GM18519 (cell line): ENCODE data around the gene GNAS.
"Not testable (repeated sequence)": the region's sequence is repeated elsewhere in the genome, so short reads cannot be mapped to it uniquely, and the experiment has no call there.

Experiments used
- ATAC-seq: cut with Tn5 transposase; IDR thresholded peaks from one replicate; pipeline ENCODE4 v1.9.1; 2021; ENCODE audit warnings: mild to moderate bottlenecking, moderate library complexity; ENCODE audit not compliant: unreplicated experiment, low FRiP score

GNAS gene

DNA sequence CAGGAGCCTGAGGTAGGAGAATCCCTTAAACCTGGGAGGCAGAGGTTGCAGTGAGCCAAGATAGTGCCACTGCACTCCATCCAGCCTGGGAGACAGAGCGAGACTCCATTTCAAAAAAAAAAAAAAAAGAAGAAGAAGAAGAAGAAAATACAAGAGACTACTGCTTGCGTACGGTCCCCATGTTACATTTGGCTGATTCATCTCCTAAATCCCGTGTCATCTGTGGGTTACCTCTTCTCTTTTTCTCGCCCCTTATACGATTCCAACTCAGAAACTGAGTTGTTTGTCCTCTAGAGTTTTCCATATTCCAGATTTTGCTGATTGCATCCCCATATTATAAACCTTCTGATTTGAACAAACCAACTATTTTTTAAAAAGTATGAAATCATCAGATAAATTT is 66.1 kb downstream of the GNAS start:
- no peak for ATAC-seq

DNA sequence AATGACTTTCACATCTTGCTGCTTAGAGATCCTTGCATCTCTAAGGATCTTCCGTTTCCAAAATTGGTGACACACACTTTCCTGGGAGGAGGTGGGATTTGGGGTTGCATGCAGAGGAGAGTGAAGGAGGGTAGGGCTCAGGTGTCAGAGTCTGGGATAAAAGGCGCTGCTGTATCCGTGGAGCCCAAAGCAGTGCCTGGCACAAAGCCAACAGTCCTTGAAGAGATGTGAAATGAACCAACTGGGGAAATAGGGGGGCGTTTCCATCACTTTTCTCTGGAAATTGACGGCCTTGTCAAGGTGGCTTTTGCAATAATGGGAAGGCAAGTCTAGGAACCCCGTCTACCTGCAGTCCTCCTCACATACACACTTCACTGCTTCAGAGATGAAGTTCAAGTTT is 69.0 kb downstream of the GNAS start:
- ATAC-seq: no peak

DNA sequence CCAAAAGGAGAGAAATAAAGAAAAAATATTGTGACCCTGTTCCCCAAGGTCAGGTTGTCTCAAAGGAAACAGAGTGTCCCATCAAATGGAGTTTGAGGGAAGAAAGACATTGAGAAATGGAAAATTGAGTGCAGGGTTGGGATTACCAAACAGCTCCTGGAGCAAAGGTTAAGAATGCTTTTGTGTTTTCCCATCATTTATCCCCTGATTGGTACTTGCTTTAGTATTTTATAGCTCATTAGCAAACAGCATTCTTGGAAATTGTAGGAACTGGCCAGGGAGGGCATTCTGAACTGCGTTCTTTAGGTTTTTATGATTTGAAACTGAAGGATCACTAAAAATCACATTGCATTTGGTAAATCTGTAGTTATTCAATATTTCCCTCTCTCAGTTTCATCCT is 69.5 kb downstream of the GNAS start:
- no peak for ATAC-seq

DNA sequence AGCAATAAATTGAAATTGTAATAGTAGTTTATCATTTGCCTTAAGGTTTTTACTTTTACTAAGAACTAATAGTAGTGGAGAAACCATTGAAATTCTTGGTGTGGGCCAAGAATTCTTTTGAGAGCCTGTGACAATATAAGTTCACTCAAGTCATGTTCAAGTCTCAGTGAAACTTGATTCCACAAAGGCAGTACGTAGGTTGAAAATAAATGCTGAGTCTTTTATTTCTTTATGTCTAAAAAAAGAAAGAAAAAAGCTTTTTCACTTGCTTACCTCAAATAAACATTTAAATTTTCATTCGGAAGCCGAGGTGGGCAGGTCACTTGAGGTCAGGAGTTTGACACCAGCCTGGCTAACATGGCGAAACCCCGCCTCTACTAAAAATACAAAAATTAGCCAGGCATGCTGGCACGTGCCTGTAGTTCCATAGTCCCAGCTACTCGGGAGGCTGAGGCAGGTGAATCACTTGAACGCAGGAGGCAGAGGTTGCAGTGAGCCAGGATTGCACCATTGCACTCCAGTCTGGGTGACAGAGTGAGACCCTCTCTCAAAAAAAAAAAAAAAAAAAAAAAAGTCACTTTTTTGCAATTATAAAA is 70.7 kb downstream of the GNAS start:
- no peak for ATAC-seq

DNA sequence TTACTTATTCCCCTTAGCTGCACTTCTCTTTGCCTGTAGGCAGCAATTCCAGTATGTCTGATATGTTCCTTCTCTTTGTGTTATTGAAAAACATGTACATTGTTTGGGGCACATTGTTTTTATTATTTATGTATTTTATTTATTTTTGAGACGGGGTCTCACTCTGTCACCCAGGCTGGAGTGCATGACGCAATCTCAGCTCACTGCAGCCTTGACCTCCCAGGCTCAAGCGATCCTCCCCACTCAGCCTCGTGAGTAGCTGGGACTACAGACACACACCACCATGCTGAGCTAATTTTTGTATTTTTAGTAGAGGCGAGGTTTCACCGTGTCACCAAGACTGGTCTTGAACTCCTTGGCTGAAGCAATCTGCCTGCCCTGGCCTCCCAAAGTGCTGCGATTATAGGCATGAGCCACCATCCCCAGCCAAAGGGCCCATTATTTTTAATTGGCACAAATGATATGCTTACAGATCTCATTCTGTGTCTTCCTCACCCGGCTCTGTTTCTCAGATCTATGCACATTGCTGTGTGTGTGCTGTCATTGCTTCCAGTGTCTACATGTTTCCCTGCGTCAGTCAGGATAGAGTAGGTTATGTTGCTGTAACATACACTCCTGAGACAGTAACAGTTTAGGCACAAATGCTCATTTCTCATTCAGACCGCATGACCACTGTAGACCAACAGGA is 74.4 kb downstream of the GNAS start:
- ATAC-seq: no peak

DNA sequence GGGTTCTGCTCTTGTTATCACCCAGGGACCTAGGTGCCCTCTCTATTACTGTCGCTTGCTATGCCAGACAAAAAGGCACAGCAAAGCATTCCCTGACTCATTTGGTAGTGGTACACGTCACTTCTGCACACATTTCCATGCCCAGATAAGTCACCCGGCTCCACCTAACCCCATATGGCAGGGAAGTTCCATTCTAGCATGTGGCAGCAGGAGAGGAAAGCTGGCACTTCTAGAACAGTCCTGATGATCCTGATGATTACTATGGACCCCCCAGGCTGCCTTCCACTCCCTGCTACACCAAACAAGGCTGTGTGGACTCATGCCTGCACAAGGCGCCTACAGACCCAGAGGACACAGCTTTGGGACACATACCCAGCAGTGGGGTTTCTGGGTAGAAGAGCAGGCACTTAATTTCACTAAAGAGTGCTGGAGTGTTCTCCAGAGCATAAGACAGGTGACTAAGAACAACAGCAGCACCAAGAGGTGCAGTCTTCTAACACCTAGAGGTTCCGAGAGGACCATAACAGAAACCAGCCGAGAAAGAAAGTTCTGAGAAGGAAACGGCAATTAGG is 75.1 kb downstream of the GNAS start:
- no peak for ATAC-seq

DNA sequence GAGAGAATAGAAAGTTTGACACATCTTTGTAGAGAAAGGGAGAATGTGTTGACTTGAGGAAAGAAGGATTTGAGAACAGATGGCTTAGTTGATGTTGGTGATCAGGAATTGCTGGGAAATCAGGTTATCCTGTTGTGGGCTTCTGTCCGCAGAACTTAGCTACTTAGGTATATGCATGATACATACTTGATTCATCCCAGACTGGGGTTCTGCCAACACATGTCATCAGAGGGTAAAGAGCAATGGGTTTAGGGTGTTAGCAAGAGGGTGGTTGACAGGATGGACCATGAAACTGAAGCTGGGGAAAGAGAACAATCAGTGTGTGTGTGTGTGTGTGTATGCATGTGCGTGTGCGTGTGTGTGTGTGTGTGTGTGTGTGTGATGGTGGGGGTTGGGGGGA is 78.0 kb downstream of the GNAS start:
- no peak for ATAC-seq

DNA sequence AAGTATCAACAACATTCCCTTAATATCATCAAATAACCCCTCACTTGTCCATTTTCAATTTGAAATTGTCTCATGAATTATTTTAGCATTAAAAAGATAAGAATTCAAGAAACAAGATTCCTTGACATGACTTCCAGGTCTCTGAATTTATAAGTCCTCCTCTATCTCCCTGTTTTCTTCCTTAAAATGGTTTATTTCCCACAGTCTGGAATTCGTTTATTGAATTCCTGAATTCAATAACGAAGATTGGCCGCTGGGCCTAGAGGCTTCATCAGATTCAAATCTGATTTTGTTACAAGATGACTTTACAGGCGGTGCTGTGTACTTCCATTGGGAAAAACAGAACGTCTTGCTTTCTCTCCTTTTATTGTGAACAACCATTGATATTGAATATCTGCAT is 79.7 kb downstream of the GNAS start:
- no peak for ATAC-seq

DNA sequence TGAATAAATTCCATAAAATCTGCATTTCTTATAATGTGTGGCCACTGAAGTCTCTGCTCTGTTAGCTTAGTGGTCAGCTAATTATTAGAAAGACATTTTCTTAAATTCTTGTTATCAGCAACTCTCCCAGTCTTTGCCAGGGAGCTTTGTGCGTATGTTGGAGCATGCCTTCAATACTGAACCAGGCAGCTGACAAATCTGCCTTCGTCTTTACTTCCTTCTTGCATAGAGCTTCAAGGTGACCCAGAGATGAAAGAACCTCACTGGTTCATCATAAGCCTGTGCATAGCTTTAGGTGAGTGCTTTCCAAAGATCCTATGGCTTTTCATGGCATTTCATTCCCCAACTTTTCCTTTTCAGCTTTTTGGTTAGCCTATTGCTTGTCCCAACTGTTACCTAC is 85.6 kb downstream of the GNAS start:
- ATAC-seq: no peak

DNA sequence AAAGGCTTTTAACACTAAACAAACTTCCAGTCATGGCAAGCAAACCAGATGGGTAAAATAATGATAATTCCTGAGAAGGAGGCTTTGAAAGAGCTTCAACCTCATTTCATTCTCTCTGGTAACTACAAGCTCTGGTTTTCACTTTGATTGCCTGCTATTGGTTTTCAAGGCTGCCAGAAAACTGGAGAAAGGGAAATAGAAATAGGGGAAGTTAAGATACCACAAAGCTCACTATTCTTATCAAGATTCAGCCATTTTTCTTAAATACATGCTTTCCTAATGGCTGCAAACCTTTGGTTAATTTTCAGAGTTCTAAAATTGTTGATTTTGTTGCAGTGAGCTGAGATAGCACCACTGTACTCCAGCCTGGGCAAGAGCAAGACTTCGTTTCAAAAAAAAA is 86.0 kb downstream of the GNAS start:
- no peak for ATAC-seq

DNA sequence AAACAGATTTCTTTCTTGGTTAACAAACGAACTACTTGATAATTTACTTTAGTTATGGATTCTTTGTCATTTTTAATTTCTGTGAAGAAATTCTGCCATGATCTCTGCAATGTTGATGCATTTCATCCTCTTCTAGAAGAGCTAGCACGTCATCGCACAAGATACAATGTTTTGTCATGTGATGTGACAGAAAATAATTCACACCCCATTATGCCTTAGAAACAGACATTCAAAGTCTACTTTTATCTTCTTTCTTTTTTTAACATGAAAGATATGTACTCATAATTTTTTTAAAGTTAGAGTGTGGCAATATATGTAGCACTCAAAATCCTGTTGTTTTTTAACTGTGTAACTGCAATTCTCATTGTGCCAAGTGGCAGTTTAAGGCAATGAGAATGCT is 89.0 kb downstream of the GNAS start:
- no peak for ATAC-seq

DNA sequence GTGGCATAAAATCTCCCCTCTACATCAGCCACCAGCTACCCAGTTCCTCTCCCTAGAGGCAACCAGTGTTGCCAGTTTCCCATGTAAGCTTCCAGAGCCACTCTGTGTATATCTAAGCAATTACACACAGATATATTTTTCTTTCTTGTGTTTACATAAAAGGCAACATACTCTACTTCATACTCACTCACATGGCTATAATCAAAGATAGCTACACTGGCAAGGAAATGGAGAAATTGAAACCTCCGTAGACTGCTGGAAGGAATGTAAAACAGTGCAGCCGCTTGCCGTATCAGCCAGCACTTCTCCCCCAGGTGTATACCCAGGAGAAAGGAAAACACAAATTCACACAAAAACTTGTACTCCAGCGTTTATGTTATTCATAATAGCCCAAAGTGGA is 90.0 kb downstream of the GNAS start:
- no peak for ATAC-seq

DNA sequence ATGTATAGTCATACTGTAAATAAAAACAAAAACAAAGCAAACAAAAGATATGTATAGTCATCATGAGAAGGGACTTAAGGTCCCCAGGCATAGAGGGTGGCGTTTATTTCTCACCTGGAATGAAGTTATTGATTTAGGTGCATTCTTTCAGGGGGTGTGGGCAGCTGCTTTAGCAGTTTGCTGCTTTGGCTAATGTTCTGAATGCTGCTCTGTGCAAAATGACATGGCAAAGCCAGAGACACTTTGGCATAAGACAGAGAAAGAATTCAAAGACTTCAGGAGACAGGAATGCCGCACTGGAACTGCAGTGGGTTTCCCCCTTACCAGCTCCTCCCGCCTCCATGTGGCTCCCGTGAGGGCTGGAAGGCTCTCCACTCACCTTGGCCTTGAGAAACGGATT is 92.1 kb downstream of the GNAS start:
- no peak for ATAC-seq

DNA sequence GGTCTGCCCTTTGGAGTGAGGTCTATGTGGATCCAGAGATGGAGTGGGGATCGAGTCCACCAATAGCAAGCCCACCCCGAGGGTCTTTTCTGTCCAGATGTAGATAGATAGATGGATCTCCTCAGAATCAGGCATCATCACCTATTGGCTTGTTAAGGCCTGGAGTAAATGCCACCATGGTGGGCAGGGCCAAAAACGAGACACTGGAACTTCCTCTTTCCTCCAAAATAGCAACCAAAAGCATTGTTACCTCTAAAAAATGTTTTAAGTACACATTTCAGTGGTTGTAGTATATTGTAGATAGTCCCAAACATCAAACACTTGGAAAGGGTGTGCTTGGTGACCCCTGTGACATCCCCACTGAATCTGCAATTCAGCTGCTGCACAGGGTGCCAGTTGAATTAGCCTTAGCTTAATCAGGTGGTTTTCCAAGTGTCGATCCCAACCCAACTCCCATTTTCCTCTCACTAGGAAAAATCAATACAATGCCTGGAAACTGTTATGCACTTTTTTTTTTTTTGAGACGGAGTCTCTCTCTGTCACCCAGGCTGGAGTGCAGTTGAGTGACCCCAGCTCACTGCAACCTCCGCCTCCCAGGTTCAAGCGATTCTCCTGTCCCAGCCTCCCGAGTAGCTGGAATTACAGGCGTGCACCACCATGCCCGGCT is 93.6 kb downstream of the GNAS start:
- ATAC-seq: no peak

DNA sequence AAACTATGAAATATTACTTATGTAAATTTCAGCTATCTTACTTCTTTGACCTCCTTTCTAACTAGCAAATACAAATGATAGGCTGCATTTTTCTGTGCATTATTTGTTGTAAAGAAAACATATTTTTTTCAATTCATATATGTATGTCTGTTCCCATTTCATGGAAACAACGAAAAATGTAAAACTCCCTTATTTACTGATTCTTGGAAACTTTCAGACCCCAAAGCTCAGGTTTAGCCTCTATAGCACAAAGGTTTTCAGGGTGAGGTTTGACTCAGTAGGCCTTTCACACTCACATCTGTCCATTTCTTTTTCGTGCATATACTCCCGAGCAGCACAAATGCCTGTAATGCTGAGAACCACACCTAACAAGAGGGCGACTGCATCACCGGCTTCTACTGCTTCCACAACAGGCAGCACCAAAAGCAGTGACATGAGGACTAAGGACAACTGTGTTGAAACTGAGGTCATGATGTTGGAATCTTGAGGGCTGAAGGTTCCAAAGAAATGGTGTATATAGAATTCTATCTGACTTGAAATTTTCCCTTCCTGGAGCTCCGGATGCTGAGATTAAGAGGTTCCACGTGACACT is 95.4 kb downstream of the GNAS start:
- ATAC-seq: not testable (repeated sequence)

DNA sequence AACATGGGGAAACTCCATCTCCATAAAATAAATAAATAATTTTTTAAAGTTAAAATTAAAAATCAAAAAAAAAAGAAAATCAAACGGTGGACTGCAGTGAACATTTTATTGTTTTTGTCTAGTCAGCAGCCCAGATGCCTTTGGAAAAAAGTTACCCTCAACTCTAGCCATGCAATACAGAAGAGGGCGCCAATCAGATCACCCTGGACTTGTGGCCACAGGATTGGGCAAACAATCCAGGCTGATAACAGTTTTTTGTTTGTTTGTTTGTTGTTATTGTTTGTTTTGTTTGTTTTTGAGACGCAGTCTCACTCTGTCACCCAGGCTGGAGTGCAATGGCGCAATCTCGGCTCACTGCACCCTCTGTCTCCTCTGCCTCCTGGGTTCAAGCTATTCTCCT is 98.1 kb downstream of the GNAS start:
- ATAC-seq: no peak

DNA sequence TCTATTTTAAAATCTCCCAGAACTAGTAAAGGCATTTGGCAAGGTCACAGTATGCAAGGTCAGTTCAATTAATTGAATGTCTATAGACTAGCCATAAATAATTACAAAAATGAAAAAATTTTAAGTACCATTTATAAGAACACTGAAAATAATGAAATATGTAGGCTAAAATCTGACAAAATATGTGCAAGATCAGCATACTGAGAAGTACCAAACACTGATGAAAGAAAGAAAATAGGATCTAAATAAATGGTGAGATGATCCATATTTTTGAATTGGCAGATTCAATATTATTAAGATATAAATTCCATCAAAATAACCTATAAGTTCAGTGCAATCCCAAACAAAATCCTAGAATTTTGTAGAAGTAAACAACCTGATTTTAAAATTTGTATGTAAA is 100.5 kb downstream of the GNAS start:
- no peak for ATAC-seq

DNA sequence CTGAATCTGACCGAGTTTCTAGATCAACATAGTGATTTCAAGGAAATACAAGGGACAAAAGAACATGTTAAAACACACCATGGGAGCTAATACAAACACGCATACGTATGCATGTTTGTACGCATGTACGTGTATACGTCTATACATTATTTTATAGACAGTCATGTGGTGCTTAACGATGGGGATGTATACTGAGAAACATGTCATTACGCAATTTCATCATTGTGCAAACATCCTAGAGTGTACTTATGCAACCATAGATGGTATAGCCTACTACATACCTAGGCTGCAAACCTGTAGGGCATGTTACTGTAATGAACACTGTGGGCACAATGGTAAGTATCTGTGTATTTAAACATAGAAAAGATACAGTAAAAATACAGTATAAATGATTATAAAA is 103.6 kb downstream of the GNAS start:
- no peak for ATAC-seq

DNA sequence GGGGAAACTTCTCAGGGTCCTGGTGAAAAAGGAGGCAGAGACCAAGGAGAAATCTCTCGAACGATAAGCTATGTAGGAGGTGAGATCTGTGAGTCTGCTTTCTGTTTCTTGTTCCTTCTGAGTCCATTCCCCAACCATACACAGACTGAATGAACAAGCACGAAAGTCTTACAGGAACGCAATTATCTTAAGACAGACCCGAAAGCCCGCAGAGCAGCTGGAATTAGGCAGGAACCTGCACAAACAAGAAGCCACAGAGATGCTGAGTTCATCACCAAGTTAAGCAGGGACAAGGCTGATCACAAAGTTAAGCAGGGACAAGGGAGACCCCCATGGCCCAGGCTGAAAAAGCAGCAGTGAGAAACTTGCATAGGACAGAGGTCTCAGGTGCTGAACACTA is 107.1 kb downstream of the GNAS start:
- ATAC-seq: no peak
